ENCODE results near the gene CDC27.
"Not testable (repeated sequence)": the region's sequence is repeated elsewhere in the genome, so short reads cannot be mapped to it uniquely, and the experiment has no call there.

CDC27 gene, protein sequence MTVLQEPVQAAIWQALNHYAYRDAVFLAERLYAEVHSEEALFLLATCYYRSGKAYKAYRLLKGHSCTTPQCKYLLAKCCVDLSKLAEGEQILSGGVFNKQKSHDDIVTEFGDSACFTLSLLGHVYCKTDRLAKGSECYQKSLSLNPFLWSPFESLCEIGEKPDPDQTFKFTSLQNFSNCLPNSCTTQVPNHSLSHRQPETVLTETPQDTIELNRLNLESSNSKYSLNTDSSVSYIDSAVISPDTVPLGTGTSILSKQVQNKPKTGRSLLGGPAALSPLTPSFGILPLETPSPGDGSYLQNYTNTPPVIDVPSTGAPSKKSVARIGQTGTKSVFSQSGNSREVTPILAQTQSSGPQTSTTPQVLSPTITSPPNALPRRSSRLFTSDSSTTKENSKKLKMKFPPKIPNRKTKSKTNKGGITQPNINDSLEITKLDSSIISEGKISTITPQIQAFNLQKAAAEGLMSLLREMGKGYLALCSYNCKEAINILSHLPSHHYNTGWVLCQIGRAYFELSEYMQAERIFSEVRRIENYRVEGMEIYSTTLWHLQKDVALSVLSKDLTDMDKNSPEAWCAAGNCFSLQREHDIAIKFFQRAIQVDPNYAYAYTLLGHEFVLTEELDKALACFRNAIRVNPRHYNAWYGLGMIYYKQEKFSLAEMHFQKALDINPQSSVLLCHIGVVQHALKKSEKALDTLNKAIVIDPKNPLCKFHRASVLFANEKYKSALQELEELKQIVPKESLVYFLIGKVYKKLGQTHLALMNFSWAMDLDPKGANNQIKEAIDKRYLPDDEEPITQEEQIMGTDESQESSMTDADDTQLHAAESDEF

GRCh38 chr17:47188876-47189731 is at the start of gene CDC27:
TSS of gene CDC27 (minus strand) at chr17:47189295. CDS start at chr17:47189172, 123 bp downstream.
- DNase-seq, result peak; percentile 99

GRCh38 chr17:47238321-47239010 is 49.4 kb upstream of the CDC27 start:
- no peak for DNase-seq

DNA sequence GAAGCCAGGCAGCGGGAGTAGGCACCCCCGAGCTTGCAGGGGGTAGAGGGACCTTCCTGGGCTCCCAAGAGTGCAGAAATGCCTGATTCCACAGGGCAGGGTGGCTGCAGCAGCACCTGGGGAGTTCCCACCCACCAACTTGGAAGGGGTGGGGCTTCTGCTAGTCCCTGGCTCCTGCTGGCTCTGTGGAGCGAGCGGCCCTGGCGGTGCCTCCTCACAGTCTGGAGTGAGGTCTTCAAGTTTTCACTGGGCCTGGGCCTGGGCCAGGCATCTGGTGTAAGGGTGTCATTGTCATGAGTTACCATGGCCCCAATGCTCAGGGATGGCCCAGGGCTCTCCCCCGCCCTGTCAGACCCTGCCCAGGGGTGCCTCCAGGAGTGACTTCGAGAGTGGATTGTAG is 48.7 kb upstream of the CDC27 start:
- DNase-seq, result no peak

DNA sequence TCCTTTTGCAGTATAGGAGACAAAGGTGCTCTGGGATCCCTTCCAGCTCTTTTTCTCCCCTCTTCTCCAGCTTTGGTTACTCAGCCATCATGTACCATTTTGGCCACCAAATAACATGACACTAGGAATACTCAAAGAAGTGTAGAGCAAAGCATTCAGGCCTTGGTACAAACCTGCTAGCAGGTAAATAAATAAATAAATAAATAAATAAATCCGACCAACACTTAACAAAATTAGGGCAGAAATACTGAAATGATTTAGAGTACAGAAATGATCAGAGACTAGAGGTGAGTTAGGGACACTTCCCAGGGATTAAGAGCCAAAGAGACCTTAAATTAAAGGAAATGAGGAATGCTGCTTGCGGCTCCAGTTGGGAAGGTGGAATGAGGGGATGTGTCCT is 46.8 kb upstream of the CDC27 start:
- DNase-seq, result no peak

DNA sequence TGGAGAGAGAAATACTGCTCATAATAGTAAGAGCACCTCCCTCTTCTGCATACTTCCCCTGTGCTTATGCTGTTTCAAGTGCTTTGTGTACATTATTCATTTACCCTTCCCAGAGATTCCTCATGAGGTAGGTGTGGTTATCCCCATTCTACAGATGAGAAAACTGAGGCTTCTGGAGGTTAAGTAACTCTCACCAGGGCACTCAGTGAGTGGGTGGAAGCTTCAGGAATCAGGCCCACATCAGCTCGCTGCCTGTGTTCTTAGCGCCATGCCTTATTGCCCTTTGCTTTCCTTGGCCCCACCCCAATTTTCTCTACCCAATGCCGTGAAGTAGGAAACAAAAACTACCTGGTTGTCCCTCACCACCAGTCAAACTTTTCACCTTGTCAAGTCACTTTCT is 46.4 kb upstream of the CDC27 start:
- DNase-seq, result no peak

DNA sequence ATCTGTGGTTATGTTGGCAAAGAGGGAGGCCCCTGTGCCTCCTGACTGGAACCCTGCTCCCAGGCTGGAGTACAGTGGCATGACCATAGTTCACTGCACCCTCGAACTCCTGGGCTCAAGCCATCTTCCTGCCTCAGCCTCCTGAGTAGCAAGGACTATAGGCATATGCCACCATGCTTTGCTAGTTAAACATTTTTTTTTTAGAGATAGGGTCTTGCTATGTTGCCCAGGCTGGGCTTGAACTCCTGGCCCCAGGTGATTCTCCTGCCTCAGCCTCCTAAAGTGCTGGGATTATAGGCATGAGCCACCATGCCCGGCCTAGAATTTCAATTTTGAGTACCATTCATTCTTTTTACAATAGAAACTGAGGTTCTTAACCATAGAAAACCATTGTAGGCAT is 43.4 kb upstream of the CDC27 start:
- no peak for DNase-seq

DNA sequence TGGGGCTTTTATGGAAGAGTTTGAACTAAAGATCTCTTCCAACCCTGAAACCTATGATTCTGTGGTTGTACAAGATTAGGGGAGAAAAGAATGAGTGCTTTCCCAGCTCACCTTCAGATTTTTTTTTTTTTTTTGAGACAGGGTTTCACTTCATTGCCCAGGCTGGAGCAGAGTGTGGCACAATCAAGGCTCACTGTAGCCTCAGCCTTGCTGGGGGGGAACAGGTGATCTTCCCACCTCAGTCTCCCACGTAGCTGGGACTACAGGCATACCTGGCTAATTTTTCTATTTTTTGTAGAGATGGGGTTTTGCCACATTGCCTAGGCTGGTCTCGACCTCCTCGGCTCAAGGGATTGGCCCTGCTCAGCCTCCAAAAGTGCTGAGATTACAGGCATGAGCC is 42.8 kb upstream of the CDC27 start:
- no peak for DNase-seq

- no peak for DNase-seq
Observed at GRCh38 chr17:47231334-47231733, 42.2 kb upstream of the CDC27 start.

DNA sequence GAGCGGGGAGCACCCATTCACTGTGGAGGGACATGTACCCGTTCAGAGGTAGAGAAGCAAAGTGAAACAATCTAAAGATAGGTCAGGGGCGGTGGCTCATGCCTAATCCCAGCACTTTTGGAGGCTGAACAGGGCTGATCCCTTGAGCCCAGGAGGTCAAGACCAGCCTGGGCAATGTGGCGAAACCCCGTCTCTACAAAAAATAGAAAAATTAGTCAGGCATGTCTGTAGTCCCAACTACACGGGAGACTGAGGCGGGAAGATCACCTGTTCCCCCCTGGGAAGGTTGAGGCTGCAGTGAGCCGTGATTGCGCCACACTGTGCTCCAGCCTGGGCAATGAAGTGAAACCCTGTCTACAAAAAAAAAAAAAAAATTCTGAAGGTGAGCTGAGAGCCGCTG is 41.8 kb upstream of the CDC27 start:
- DNase-seq, result no peak

GRCh38 chr17:47229535-47230443 is 40.7 kb upstream of the CDC27 start:
- peak; percentile 54 for DNase-seq

GRCh38 chr17:47227862-47228261 is 38.8 kb upstream of the CDC27 start:
- DNase-seq, result no peak

GRCh38 chr17:47225911-47226688 is 37.0 kb upstream of the CDC27 start:
- DNase-seq, result no peak

GRCh38 chr17:47225436-47225858 is 36.4 kb upstream of the CDC27 start:
- no peak for DNase-seq

DNA sequence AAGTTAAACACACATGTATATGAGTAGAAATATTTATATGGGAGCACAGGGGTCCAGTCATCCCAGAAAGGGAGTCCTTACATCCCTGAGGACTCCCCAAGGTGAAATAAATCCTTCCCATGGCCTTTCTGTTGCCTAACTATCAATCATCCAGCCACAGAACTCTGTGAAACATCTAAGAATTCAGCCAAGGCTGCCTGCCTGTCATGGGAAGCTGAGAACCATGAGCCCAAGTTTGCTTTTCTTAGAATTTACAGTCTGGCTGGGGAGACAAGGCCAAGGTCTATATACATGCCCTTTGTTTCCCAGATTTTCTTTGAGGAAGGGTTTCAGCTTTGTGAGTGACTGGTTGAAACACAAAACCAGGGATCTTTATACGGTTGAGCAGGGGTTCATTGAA is 35.9 kb upstream of the CDC27 start:
- DNase-seq, result no peak

GRCh38 chr17:47224077-47224476 is 35.0 kb upstream of the CDC27 start:
- not testable (repeated sequence) for DNase-seq

DNA sequence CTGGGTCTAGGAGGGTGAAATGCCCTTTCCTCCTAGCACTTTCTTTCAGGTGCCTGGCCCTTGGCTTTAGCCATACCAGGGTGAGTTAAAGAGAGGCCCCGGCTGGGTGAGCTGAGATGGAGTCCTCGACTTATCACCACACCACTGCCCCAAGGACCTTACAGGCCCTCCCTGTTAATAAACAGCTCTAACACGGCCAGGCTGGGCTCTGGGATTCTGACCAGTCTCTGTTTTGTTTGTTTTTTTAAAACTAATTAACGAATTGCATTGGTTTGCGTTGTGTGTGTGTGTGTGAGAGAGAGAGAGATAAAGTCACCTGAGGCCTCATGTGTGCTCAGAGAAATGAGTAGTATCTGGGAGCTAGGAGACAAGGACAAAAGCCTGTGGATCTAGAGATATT is 34.4 kb upstream of the CDC27 start:
- DNase-seq, result no peak

- DNase-seq, result no peak
Observed at GRCh38 chr17:47223007-47223406, 33.9 kb upstream of the CDC27 start.

DNA sequence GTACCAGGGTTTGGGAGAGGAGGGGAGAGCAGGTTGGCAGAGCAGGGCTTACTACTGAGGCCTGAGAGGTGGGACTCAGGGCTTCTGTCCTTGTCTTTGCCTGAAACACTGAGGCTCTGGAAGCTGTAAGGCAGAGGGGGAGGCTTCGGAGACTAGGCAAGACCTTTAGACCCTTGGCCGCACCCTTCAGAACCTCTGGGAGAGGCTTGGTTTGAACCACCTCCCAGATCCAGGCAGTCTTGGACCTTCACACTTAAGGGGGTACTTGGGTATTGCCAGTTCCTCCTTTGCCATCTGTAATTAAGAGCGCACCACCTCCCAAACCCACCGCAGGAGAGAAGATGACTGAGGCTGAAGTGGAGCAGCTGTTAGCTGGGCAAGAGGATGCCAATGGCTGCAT is 33.0 kb upstream of the CDC27 start:
- no peak for DNase-seq

DNA sequence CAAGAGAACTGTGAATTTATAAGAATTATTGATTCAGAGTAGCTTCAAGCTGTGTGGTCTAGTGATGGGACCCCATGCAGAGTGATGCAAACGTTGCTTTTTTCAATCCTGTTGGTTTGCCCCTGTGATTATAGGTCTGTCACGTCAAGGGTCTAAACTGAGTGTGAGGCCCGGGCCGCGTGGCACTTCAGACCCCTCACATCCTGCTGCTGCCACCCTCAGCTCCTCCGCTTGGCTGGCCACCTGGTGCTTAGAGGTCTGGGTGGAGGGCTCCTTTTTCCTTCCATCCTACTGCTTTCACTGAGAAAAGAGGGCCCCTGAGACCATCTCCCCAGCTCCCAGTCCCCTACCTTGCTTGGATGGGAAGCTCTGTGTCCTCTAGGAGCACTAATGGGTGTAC is 32.1 kb upstream of the CDC27 start:
- DNase-seq, result no peak

DNA sequence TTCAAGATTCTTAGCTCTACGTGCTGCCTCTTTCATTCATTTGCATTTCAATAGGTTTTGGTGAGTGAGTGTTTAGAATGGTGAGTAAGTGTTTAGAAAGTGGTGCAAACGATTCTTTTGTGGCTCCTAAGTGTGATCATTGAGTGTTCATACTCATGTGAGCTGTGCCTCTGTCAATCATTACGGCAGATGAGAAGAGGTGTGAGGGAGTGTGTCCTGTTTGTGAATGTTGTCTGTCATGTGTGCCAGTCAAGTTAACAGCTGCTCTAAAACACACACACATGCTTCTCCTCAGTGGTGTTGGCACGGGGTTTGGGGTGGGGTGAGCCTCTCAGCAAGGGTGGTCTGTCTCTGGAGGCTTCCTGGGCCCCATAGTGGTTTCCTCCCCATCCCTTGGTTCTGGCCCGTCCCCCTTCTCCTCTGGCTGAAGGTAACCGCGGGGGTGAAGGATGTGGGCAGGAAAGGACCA is 31.5 kb upstream of the CDC27 start:
- DNase-seq, result no peak

Data from activated CD4-positive, alpha-beta T cell treated with anti-CD3 and anti-CD28 coated beads for 1 hour (primary cell).